Daoy (cell line): ENCODE data around the gene AP4E1. TPM values are rescaled to one million over a fixed set of nuclear protein-coding genes. Genes with fewer than 3 reads are reported as not detected.
"Not testable (repeated sequence)": the region's sequence is repeated elsewhere in the genome, so short reads cannot be mapped to it uniquely, and the experiment has no call there.

Source experiments
- DNase-seq: peaks from one replicate; pipeline ENCODE4 v3.0.0-alpha.2; 2015; ENCODE audit warnings: low read depth
- total RNA-seq: library from RNA; depleted of rRNA; stranded (reverse); fragments of >200 nt; shearing (Covaris generic); gene quantifications from 2 replicates; pipeline ENCODE4 v1.2.3, GENCODE V29; 2014; rRNA removed

The AP4E1 gene
- 16.4 and 18.7 TPM in 2 replicates for total RNA-seq

- DNase-seq: peak; percentile 97
These were observed at the start of gene AP4E1 for GRCh38 chr15:50908209-50909009. Gene AP4E1 (plus strand): TSS chr15:50908683. CDS start chr15:50908779, 96 bp downstream.

DNA sequence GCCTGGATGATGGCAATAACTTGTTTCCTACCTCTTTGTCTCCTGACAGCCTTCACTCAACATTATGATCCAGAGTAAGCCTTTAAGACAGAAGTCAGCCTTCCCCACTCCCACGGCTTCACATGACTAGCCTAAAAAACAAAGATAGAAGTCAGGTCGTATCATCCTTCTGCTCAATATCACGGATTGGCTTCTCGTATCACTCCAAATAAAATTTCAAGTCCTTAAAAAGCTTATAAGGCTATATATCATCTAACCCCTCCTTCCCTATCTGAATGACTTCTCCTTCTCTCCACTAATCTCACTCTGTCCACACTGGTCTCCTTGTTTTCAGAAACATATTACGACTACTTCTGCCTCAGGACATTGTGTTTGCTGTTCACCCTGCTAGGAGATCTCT lies 47.7 kb upstream of the AP4E1 start:
- DNase-seq: no peak

GRCh38 chr15:50862553-50862952 lies 45.9 kb upstream of the AP4E1 start:
- no peak for DNase-seq

DNA sequence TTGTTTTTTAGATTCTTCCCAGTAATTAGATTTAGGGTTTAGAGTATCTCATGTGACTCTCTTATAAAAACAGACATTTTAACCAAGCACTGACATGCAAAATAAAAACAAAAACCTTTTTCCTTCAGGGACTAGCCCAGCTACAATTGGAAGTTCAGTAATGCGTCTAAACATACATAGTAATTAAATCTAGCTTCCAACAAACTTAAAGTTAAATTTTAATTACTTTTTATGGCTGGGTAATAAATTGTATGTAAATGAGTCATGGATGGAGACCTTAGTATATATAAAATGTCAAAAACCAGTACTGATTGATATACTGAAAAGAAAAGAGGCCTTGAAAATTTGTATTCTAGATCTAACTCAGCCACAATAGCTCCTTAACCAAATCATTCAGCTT lies 43.6 kb upstream of the AP4E1 start:
- DNase-seq: no peak

GRCh38 chr15:50865515-50866353 lies 42.7 kb upstream of the AP4E1 start:
- DNase-seq: no peak

GRCh38 chr15:50871832-50872231 lies 36.7 kb upstream of the AP4E1 start:
- DNase-seq: no peak

- no peak for DNase-seq
These were observed 35.6 kb upstream of the AP4E1 start for GRCh38 chr15:50872832-50873426.

GRCh38 chr15:50873935-50874361 lies 34.5 kb upstream of the AP4E1 start:
- DNase-seq: no peak

DNA sequence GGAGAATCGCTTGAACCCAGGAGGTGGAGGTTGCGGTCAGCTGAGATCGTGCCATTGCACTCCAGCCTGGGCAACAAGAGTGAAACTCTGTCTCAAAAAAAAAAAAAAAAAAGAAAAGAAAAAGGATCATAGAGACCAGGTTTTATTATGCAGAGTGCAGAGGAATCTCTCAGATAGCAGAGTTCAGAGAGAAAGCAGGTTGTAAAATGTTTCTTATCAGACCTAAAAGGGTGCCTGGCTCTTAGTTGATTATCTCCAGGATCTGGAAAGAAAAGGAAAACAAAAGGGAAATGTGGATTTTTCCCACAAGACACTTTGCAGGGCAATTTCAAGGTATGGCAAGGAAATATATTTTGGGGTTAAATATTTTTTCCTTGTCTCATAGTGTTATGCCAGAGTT lies 33.2 kb upstream of the AP4E1 start:
- not testable (repeated sequence) for DNase-seq

DNA sequence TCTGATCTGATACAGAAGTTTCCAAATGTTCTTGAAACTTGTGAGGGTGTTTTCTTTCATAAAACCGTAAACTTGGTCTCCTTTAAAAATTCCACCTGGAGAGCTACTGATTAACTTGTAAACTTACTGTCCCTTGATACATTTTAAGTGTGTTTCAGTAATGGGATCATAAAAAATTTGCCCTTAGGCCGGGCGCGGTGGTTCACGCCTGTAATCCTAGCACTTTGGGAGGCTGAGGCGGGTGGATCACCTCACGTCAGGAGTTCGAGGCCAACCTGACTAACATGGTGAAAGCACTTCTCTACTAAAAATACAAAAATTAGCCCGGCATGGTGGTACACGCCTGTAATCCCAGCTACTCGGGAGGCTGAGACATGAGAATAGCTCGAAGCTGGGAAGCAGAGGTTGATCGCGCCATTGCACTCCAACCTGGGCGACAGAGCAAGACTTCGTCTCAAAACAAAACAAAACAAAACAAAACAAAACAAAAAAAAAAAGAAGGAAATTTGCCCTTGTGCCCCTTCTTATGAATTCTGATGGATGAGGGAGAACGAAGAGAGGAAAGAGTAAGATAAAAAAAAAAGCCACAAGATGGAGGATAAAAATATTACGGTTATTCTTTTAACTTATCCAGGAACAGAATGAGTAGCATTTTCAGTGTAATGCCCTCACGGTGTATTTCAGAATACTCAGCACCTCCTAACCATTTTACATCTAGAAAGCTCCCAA lies 32.1 kb upstream of the AP4E1 start:
- no peak for DNase-seq

- peak; percentile 89 for DNase-seq
These were observed 31.5 kb upstream of the AP4E1 start for GRCh38 chr15:50876989-50877360.

DNA sequence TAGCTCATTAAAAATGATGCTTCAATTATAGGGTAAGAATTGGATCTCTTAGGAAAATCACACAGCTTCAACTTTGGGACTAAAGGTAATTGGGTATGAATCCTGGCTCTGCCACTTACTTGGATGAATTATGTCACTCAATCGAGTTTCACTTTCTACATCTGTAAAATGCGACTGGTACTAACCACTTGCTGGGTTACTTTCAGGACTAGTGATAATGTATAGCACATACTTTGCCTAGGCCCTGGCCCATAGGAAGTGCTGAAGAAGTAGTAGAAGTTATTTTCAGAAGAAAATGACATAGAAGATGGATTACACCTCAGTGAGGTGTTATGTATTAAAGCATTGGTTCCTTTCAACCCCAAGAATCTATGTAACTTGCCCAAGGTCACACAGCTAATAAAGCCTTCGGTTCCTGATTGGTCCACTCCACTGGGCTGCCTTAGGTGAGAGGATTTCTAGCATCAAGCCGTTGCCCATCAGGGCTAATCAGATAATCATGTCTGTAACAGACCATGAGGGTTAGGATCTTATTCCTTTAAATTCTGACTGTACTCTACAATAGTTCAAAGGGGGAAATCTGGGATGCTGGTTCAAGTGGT lies 29.4 kb upstream of the AP4E1 start:
- no peak for DNase-seq

DNA sequence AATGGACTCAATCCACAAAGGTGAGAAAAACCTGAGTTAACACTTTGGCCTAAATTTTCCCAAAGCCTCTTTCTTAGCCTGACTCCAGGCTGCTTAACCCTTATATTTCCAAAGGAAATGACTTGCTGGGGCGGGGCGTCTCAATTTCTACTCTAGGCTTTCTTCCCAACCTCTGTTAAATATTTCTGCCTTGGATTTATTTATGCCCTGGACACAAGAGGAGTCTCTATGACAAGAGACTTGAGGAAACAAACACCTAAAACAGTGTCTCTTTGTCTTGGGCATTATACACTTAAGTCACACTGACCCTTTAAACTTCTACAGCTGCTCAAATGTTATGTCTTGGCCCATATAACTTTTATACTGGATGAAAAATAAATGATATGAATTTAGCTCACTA lies 28.3 kb upstream of the AP4E1 start:
- no peak for DNase-seq

DNA sequence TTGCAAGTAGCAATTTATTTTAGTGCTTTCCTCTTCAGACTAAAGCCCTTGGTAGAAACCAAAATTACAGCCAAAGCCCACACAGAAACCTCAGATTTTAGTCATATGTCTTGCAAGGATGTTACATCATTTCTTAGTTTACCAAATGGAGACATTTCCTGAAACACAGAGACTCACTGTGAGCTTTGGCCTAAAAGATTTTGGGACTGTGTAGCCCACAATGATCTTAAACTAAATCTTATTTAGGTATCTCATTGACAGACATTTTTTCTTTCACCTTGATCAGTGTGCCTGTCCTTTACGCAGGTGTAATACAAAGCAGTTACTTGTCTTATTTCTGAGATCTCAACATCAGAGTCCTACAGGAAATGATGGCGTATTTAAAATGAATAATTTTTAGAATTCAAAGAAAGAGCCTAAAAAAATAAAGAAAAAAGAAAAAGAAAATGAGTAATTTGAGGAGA lies 27.8 kb upstream of the AP4E1 start:
- DNase-seq: peak; percentile 28

GRCh38 chr15:50881121-50882048 lies 27.1 kb upstream of the AP4E1 start:
- no peak for DNase-seq

DNA sequence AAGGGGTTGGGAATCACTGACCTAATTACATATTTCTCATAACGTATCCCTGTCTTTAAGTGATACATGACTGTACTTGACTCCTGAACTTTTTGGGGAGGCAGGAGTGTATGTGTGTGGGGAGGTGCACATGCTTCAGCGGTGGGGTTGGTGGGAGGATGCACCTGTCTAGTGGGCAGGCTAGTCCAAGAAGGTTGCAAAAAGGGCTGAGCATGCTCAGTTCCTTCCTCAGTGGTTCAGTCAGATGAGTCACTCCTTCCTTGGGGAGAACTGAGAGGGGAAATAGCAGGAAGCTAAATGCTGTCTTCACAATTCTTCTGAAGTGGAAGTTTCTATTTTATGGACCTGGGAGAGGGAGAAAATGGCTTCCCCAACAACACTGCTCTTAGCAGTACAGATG lies 24.6 kb upstream of the AP4E1 start:
- DNase-seq: peak; percentile 83

GRCh38 chr15:50884540-50884939 lies 23.9 kb upstream of the AP4E1 start:
- peak; percentile 72 for DNase-seq

- DNase-seq: no peak
These were observed 22.4 kb upstream of the AP4E1 start for GRCh38 chr15:50886139-50886467.

- no peak for DNase-seq
These were observed 21.7 kb upstream of the AP4E1 start for GRCh38 chr15:50886611-50887345.

GRCh38 chr15:50888054-50888453 lies 20.4 kb upstream of the AP4E1 start:
- DNase-seq: no peak
